Endothelial cell of umbilical vein (primary cell): Measurements from ENCODE around the gene BANK1. TPM values are rescaled to one million over a fixed set of nuclear protein-coding genes. Genes with fewer than 3 reads are reported as not detected.

Source experiments
- BruUV-seq: library from RNA; stranded (reverse); fragments of 400-500 nt; replicated peaks from 2 replicates; lab custom pipeline; 2021; lab: Mats Ljungman, UMichigan
- CTCF ChIA-PET: fragments of 300-600, 350-600 bp; sonication (Branson Sonifier 250); formaldehyde crosslinking; loops from one replicate; lab custom pipeline; 2021; ENCODE audit warnings: antibody characterized with exemption, inconsistent platforms; lab: Charles Lee
- POLR2A ChIA-PET: fragments of 300-600, 350-600 bp; sonication (Branson Sonifier 250); formaldehyde crosslinking; loops from one replicate; lab custom pipeline; 2021; ENCODE audit warnings: antibody characterized with exemption, inconsistent platforms; lab: Charles Lee
- DNase-seq: peaks from one replicate; pipeline ENCODE4 v3.0.0-alpha.2; 2011; ENCODE audit warnings: low read depth, low spot score
- FAIRE-seq: peaks from 2 replicates; lab custom pipeline; 2011; peaks lifted over from hg19 to GRCh38; lab: Jason Lieb, UNC
- H2AFZ ChIP-seq: 2 replicates; pipeline ENCODE4 v1.6.0; 2012; ENCODE audit warnings: low read depth, low read length, control low read depth, inconsistent platforms
- H3K27ac ChIP-seq: 2 replicates; pipeline ENCODE4 v1.5.1; 2011; ENCODE audit warnings: low read depth, mild to moderate bottlenecking, control low read depth, low read length, moderate library complexity; ENCODE audit not compliant: insufficient read depth
- H3K27me3 ChIP-seq, 2 experiments: 2 replicates each; pipeline versions ENCODE4 v1.6.0 to v1.6.1; 2011; ENCODE audit warnings: low read length in 2 of 2, mixed read lengths in 1 of 2; ENCODE audit not compliant: control insufficient read depth in 2 of 2, insufficient read depth in 2 of 2
- H3K36me3 ChIP-seq, 2 experiments: 2 replicates in 1 of 2; 3 replicates in 1 of 2; pipeline ENCODE4 v1.5.1; 2011; ENCODE audit warnings: low read length in 2 of 2, mild to moderate bottlenecking in 1 of 2, moderate library complexity in 1 of 2; ENCODE audit not compliant: control insufficient read depth in 2 of 2, insufficient read depth in 2 of 2; ENCODE audit errors: extremely low read depth in 1 of 2
- H3K4me1 ChIP-seq: 3 replicates; pipeline ENCODE4 v1.5.1; 2011; ENCODE audit warnings: mild to moderate bottlenecking, low read length; ENCODE audit not compliant: control insufficient read depth, insufficient read depth; ENCODE audit errors: extremely low read depth
- H3K4me2 ChIP-seq: 2 replicates; pipeline ENCODE4 v1.6.1; 2011; ENCODE audit warnings: low read length, control low read depth, mixed read lengths; ENCODE audit not compliant: insufficient read depth
- H3K4me3 ChIP-seq, 3 experiments: fragments of 200-600 bp in 1 of 3; sonication (generic), shearing (Covaris generic) in 1 of 3; replicated peaks in 1 of 3; 2 replicates each; pipeline ENCODE4 v1.5.1; 2011 to 2016; ENCODE audit warnings: control low read depth in 3 of 3, low read length in 3 of 3, mild to moderate bottlenecking in 2 of 3, inconsistent platforms in 1 of 3, low read depth in 1 of 3, moderate library complexity in 1 of 3; ENCODE audit not compliant: insufficient read depth in 1 of 3
- H3K79me2 ChIP-seq: 2 replicates; pipeline ENCODE4 v1.6.0; 2012; ENCODE audit warnings: low read length, inconsistent platforms; ENCODE audit not compliant: control insufficient read depth, insufficient read depth
- H3K9ac ChIP-seq: replicated peaks from 2 replicates; pipeline ENCODE3; 2011; ENCODE audit warnings: low read length, control low read depth; ENCODE audit not compliant: insufficient read depth; ENCODE audit errors: extremely low read depth
- H3K9me1 ChIP-seq: replicated peaks from 3 replicates; pipeline ENCODE4 v1.6.0; 2011; ENCODE audit warnings: mild to moderate bottlenecking, low read length; ENCODE audit not compliant: control insufficient read depth, insufficient read depth; ENCODE audit errors: extremely low read depth
- H3K9me3 ChIP-seq: replicated peaks from 2 replicates; pipeline ENCODE4 v1.5.1; 2012; ENCODE audit warnings: low read length, inconsistent platforms; ENCODE audit not compliant: control insufficient read depth, insufficient read depth
- H4K20me1 ChIP-seq: replicated peaks from 2 replicates; pipeline ENCODE3; 2011; ENCODE audit warnings: mild to moderate bottlenecking, low read length; ENCODE audit not compliant: control insufficient read depth, insufficient read depth; ENCODE audit errors: extremely low read depth
- EZH2 ChIP-seq: IDR thresholded peaks from 2 replicates; pipeline ENCODE4 v1.6.1; 2012; ENCODE audit warnings: borderline replicate concordance, low read depth, mild to moderate bottlenecking, moderate library complexity, low read length, inconsistent platforms; ENCODE audit not compliant: severe bottlenecking
- FOS ChIP-seq: IDR thresholded peaks from 2 replicates; pipeline ENCODE4 v1.6.1; 2011; ENCODE audit warnings: mild to moderate bottlenecking, low read length, moderate library complexity, borderline replicate concordance; ENCODE audit not compliant: insufficient read depth
- GATA2 ChIP-seq: IDR thresholded peaks from 2 replicates; pipeline ENCODE4 v1.7.0; 2011; ENCODE audit warnings: low read depth, mild to moderate bottlenecking, moderate library complexity, mixed read lengths, low read length; ENCODE audit not compliant: insufficient read length, insufficient read depth
- JUN ChIP-seq: IDR thresholded peaks from 2 replicates; pipeline ENCODE4 v1.6.1; 2011; ENCODE audit warnings: borderline replicate concordance, low read depth; ENCODE audit not compliant: insufficient read length, insufficient read depth
- MYC ChIP-seq: IDR thresholded peaks from one replicate; pipeline ENCODE4 v1.6.1; 2011; ENCODE audit warnings: mild to moderate bottlenecking, low read depth, low read length
- POLR2A ChIP-seq: IDR thresholded peaks from 2 replicates; pipeline ENCODE4 v1.6.1; 2012; ENCODE audit warnings: low read depth, mild to moderate bottlenecking, control low read depth, low read length
- POLR2AphosphoS5 ChIP-seq: IDR thresholded peaks from 2 replicates; pipeline ENCODE4 v1.6.1; 2012; ENCODE audit warnings: low read depth, mild to moderate bottlenecking, control low read depth, low read length, moderate library complexity; ENCODE audit not compliant: insufficient read depth
- dilution Hi-C: fragments of 300-500 bp; cut with MboI; formaldehyde crosslinking; loops from one replicate; pipeline ENCODE4 v1.15.0; 2019; ENCODE audit warnings: low sequenced_read_pairs; ENCODE audit not compliant: extremely low pct_ligation_motif_present
- intact Hi-C: fragments of 100-400 bp; cut with micrococcal nuclease; formaldehyde crosslinking; loops from one replicate; pipeline ENCODE4 v1.10.0; 2022
- polyA plus RNA-seq, 4 experiments: library from polyadenylated mRNA; depleted of rRNA in 3 of 4; stranded (reverse) in 3 of 4; unstranded in 1 of 4; fragments of >200 nt; gene quantifications; 2 replicates each; pipeline versions ENCODE4 v1.2.1 to v1.2.3, GENCODE V29; 2011 to 2012; ENCODE audit warnings: missing spikeins in 1 of 4
- total RNA-seq: library from RNA; stranded (reverse); gene quantifications from 2 replicates; pipeline ENCODE4 v1.2.3, GENCODE V29; 2021
- TF ChIP-seq, protein P1 (sequence below), 2 donors: IDR thresholded peaks; 1 replicate in 1 of 2; 2 replicates in 1 of 2; pipeline ENCODE4 v1.5.1; 2011; ENCODE audit warnings: low read length in 2 of 2, mild to moderate bottlenecking in 2 of 2, moderate library complexity in 2 of 2, control low read depth in 1 of 2, inconsistent platforms in 1 of 2, low read depth in 1 of 2; ENCODE audit not compliant: insufficient read depth in 1 of 2; ENCODE audit errors: extremely low read depth in 1 of 2
- TF ChIP-seq, protein P2 (sequence below): IDR thresholded peaks from 2 replicates; pipeline ENCODE4 v1.6.1; 2011; ENCODE audit not compliant: insufficient read depth, insufficient read length

BANK1 gene
- total and polyA plus RNA-seq, 2 donors (not counting 3 experiments of a cell fraction or from before 2014, with no cell fraction given): 0.29 to 0.32 TPM

DNA sequence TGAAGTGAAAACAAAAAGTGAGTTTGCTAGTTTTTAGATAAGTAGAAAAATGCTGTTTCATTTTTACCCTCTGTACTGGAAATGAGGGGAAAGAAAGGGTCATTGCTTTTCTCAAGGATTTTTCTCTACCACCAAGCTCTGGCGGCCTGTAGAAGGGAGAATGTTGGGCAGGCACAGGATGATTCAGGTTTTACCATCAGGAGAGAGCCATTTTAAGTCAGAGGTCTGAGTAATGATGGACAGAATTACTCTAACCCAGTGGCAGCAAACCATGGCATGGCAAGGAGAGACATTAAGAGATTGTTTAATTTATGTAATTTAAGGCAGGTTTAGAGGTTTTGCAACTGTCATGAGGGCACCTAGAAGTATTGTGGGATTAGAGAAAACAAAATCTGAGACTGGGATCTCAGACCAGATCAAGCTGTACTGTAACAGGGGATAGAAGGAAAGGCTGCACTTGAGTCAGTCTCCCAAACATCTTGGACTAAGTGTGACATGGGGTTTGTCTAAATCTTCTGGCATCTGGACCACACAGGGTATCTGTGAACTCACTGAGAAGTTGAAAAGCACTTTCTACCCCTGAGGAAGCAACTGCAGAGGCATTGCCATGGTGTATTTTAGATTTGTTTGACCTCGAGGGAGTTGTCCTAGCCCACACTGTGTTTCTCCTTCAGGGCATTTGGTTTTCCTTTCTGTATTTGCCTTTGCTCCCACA is 81.6 kb downstream of the BANK1 start:
- ChIA-PET CTCF (no interaction called here), POLR2A (no interaction called here)
- no peaks in the 10 kb centered on the region for H3K79me2 ChIP-seq
- H3K9me3 ChIP-seq: no peaks in the 10 kb centered on the region
- no peak overlapping the region for H3K9ac ChIP-seq
- dilution Hi-C loops (no loop called here), intact Hi-C loops (no loop called here)
- H2AFZ ChIP-seq: no peak overlapping the region
- H3K4me1 ChIP-seq: no peaks in the 10 kb centered on the region
- BruUV-seq: no TSS peak
- H3K27ac ChIP-seq: no peak overlapping the region
- FAIRE-seq (no peak), DNase-seq (no peak)
- H3K9me1 ChIP-seq: no peaks in the 10 kb centered on the region
- H4K20me1 ChIP-seq: no peaks in the 10 kb centered on the region
- H3K4me3 ChIP-seq: no peak overlapping the region
- H3K36me3 ChIP-seq: no peaks in the 10 kb centered on the region
- no peak overlapping the region for H3K4me2 ChIP-seq
- TF ChIP-seq JUN: no peak
- no peak for TF ChIP-seq GATA2
- no peak for TF ChIP-seq POLR2A
- TF ChIP-seq, protein P1, sequence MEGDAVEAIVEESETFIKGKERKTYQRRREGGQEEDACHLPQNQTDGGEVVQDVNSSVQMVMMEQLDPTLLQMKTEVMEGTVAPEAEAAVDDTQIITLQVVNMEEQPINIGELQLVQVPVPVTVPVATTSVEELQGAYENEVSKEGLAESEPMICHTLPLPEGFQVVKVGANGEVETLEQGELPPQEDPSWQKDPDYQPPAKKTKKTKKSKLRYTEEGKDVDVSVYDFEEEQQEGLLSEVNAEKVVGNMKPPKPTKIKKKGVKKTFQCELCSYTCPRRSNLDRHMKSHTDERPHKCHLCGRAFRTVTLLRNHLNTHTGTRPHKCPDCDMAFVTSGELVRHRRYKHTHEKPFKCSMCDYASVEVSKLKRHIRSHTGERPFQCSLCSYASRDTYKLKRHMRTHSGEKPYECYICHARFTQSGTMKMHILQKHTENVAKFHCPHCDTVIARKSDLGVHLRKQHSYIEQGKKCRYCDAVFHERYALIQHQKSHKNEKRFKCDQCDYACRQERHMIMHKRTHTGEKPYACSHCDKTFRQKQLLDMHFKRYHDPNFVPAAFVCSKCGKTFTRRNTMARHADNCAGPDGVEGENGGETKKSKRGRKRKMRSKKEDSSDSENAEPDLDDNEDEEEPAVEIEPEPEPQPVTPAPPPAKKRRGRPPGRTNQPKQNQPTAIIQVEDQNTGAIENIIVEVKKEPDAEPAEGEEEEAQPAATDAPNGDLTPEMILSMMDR (IDR thresholded peaks at IDR 0.05; ENCODE audit: extremely low read depth in 1 of 2, insufficient read depth in 1 of 2, low read depth in 1 of 2, low read length in 2 of 2): no peak
- TF ChIP-seq POLR2AphosphoS5: no peak
- TF ChIP-seq EZH2: no peak
- TF ChIP-seq, protein P2, sequence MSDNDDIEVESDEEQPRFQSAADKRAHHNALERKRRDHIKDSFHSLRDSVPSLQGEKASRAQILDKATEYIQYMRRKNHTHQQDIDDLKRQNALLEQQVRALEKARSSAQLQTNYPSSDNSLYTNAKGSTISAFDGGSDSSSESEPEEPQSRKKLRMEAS: no peak
- no peak for TF ChIP-seq FOS
- no peak for TF ChIP-seq MYC
- no peaks in the 10 kb centered on the region for H3K27me3 ChIP-seq
